GM12892 (cell line): Measurements from ENCODE around the gene PCAT7.

Experiments used
- POLR2A ChIP-seq: IDR thresholded peaks from 2 replicates; pipeline ENCODE4 v1.6.1; 2011; ENCODE audit warnings: low read depth, low read length, control low read depth
- POLR2AphosphoS5 ChIP-seq: IDR thresholded peaks from 2 replicates; pipeline ENCODE4 v1.6.1; 2011; ENCODE audit warnings: low read depth, low read length, control low read depth
- TAF1 ChIP-seq: IDR thresholded peaks from 2 replicates; pipeline ENCODE4 v1.6.1; 2011; ENCODE audit warnings: low read depth, mild to moderate bottlenecking, control low read depth, low read length, borderline replicate concordance

DNA sequence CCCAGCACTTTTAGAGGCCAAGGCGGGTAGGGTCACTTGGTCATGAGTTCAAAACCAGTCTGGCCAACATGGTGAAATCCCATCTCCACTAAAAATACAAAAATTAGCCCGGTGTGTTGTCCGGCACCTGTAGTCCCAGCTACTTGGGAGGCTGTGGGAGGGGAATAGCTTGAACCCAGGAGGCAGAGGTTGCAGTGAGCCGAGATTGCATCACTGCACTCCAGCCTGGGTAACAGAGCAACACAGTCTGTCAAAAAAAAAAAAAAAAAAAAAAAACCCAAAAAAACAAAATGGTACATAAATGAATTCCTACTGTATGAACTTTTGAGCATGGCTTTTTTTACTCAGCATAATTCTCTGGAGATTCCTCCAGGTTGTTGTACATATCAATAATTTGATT is 37.6 kb upstream of the PCAT7 start:
- TF ChIP-seq TAF1, result no peak
- no peak for TF ChIP-seq POLR2A
- no peak for TF ChIP-seq POLR2AphosphoS5
